DND-41 (cell line): ENCODE measurements around the gene ABHD1.

Experiments
- ATAC-seq: fragments of 200-7000 bp; cut with Tn5 transposase; 3 replicates; pipeline ENCODE4 v1.9.1; 2021; ENCODE audit warnings: low read depth; ENCODE audit not compliant: insufficient read depth
- DNase-seq: peaks from one replicate; pipeline ENCODE4 v3.0.0-alpha.2; 2020
- H2AFZ ChIP-seq: 2 replicates; pipeline ENCODE4 v1.6.0; 2012; ENCODE audit warnings: low read depth, low read length
- H3K27ac ChIP-seq: 2 replicates; pipeline ENCODE4 v1.5.1; 2012; ENCODE audit warnings: low read length, inconsistent platforms
- H3K27me3 ChIP-seq: fragments of 200-600 bp; sonication (generic); 2 replicates; pipeline ENCODE4 v1.6.0; 2012; ENCODE audit warnings: low read length, mild to moderate bottlenecking, inconsistent platforms; ENCODE audit not compliant: insufficient read depth, poor library complexity
- H3K36me3 ChIP-seq: 2 replicates; pipeline ENCODE4 v1.5.1; 2012; ENCODE audit warnings: low read length, inconsistent platforms; ENCODE audit not compliant: insufficient read depth
- H3K4me1 ChIP-seq: 2 replicates; pipeline ENCODE4 v1.5.1; 2012; ENCODE audit warnings: mild to moderate bottlenecking, low read length; ENCODE audit not compliant: insufficient read depth
- H3K4me2 ChIP-seq: 2 replicates; pipeline ENCODE4 v1.6.0; 2012; ENCODE audit warnings: mild to moderate bottlenecking, moderate library complexity, low read length, inconsistent platforms; ENCODE audit not compliant: insufficient read depth
- H3K4me3 ChIP-seq, 2 experiments: fragments of 200-600 bp in 1 of 2; shearing (Covaris generic) in 1 of 2; 2 replicates each; pipeline ENCODE4 v1.5.1; 2012 to 2016; ENCODE audit warnings: inconsistent platforms in 2 of 2, low read length in 2 of 2, mild to moderate bottlenecking in 2 of 2, low read depth in 1 of 2, moderate library complexity in 1 of 2
- H3K79me2 ChIP-seq: 2 replicates; pipeline ENCODE4 v1.6.0; 2012; ENCODE audit warnings: low read length, inconsistent platforms; ENCODE audit not compliant: insufficient read depth
- H3K9ac ChIP-seq: 2 replicates; pipeline ENCODE4 v1.6.0; 2012; ENCODE audit warnings: low read depth, mild to moderate bottlenecking, inconsistent platforms, low read length, moderate library complexity
- H3K9me3 ChIP-seq: 2 replicates; pipeline ENCODE4 v1.5.1; 2012; ENCODE audit warnings: low read length, moderate library complexity, mild to moderate bottlenecking, inconsistent platforms; ENCODE audit not compliant: insufficient read depth, severe bottlenecking
- H4K20me1 ChIP-seq: 2 replicates; pipeline ENCODE4 v1.6.0; 2012; ENCODE audit warnings: low read length; ENCODE audit not compliant: insufficient read depth
- CTCF ChIP-seq: IDR thresholded peaks from 2 replicates; pipeline ENCODE4 v1.5.1; 2012; ENCODE audit warnings: borderline replicate concordance, low read length, moderate library complexity, mild to moderate bottlenecking; ENCODE audit not compliant: poor library complexity, severe bottlenecking; ENCODE audit errors: extremely low read depth
- EZH2 ChIP-seq: IDR thresholded peaks from 3 replicates; pipeline ENCODE4 v1.6.1; 2012; ENCODE audit warnings: borderline replicate concordance, low read depth, mild to moderate bottlenecking, moderate library complexity, low read length, inconsistent platforms; ENCODE audit not compliant: severe bottlenecking

Gene ABHD1

GRCh38 chr2:27178469-27178868, 54.9 kb downstream of the ABHD1 start:
- TF ChIP-seq CTCF = no peak
- no peak for TF ChIP-seq EZH2
- Histone ChIP-seq H2AFZ (no peak overlapping the region), H3K9ac (no peak overlapping the region), H4K20me1 (no peaks in the 10 kb centered on the region), H3K27me3 (peaks cover 25% of the 10 kb centered on the region), H3K4me1 (no peaks in the 10 kb centered on the region), H3K36me3 (no peaks in the 10 kb centered on the region), H3K4me3 (no peak overlapping the region), H3K79me2 (no peaks in the 10 kb centered on the region), H3K9me3 (no peaks in the 10 kb centered on the region), H3K4me2 (no peak overlapping the region), H3K27ac (no peak overlapping the region)
- DNase-seq = no peak
- no peak for ATAC-seq

DNA sequence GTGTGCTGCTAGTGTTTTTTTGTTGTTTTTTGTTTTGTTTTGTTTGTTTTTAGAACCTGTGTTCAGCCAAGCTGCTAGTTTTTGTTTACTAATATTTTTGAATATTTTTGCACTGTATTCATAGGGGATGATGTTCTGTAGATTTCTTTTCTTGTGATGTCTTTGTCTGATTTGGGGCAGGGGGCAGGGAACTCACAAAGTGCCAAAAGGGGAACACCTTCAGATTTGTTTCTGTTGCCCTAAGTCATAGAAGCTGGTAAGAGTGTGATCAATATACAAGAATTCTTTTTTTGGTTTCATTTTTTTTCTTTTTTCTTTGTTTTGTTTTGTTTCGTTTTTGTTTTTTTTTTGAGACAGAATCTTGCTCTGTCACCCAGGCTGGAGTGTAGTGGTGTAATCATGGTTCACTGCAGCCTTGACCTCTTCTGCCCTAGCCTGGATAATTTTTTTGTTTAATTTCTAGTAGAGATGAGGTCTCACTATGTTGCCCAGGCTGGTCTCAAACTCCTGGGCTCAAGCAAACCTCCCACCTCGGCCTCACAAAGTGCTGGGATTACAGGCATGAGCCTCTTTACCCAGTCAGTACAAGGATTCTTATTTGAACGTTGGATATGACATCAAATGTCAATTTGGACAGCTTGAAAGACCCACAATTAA, 55.9 kb downstream of the ABHD1 start:
- no peak for DNase-seq
- Histone ChIP-seq H3K27me3 (peaks cover 19% of the 10 kb centered on the region), H2AFZ (no peak overlapping the region), H3K4me3 (no peak overlapping the region), H3K4me1 (no peaks in the 10 kb centered on the region), H3K36me3 (no peaks in the 10 kb centered on the region), H3K9ac (no peak overlapping the region), H3K79me2 (no peaks in the 10 kb centered on the region), H3K9me3 (no peaks in the 10 kb centered on the region), H3K4me2 (no peak overlapping the region), H4K20me1 (no peaks in the 10 kb centered on the region), H3K27ac (no peak overlapping the region)
- no peak for ATAC-seq
- no peak for TF ChIP-seq EZH2
- TF ChIP-seq CTCF = no peak
